Measurements from ENCODE around the gene PIP5K1A.
A peak's percentile ranks its signal among the peaks of the same experiment; 100 is the strongest.
"Not testable (repeated sequence)": the region's sequence is repeated elsewhere in the genome, so short reads cannot be mapped to it uniquely, and the experiment has no call there.

PIP5K1A gene

DNA sequence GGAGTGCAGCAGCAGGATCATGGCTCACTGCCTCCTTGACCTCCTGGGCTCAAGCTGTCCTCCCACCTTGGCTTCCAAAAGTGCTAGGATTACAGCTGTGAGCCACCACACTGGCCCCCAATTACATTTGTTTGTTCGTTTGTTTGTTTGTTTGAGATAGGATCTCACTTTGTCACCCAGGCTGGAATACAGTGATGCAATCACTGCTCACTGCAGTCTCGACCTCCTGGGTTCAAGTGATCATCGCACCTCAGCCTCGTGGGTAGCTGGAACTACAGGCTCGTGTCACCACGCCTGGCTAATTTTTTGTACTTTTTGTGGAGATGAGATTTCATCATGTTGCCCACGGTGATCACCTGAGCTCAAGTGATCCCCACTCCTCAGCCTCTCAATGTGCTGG lies 6.3 kb upstream of the PIP5K1A start:
- no peak for DNase-seq (ENCODE audit: low read depth)

DNA sequence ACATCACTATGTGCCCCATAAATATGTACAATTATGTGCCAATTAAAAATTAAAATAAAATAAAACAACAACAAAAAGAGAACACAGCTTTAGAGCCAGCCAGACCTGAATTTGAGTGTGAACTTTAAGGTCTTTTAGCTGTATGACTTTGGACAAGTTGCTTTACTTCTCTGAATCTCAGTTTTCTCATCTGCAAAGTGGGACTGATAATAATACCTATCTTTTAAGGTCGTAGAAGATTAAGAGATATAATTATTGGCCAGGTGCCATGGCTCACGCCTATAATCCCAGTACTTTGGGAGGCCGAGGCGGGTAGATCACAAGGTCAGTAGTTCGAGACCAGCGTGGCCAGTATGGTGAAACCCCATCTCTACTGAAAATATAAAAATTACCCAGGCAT lies 5.0 kb upstream of the PIP5K1A start:
- DNase-seq (ENCODE audit: low read depth): no peak

DNA sequence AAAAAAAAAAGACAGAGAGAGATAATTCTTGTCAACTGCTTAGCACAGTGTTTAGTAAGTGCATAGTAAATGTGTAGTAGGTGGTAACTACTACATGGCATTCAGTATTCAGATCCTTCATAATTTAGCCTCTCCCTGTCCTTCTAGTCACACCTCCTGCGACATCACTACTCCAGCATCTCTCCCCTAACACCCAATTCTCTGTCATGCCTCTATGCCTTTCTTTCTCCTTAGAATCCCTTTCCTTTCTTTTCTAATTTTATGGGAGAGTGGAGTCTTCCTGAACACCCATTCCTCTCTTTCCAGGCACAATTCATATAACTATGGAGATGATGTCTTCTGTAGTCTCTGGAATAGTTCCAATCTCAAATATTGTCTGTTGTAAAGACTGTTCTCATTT lies 4.5 kb upstream of the PIP5K1A start:
- DNase-seq (ENCODE audit: low read depth): no peak

DNA sequence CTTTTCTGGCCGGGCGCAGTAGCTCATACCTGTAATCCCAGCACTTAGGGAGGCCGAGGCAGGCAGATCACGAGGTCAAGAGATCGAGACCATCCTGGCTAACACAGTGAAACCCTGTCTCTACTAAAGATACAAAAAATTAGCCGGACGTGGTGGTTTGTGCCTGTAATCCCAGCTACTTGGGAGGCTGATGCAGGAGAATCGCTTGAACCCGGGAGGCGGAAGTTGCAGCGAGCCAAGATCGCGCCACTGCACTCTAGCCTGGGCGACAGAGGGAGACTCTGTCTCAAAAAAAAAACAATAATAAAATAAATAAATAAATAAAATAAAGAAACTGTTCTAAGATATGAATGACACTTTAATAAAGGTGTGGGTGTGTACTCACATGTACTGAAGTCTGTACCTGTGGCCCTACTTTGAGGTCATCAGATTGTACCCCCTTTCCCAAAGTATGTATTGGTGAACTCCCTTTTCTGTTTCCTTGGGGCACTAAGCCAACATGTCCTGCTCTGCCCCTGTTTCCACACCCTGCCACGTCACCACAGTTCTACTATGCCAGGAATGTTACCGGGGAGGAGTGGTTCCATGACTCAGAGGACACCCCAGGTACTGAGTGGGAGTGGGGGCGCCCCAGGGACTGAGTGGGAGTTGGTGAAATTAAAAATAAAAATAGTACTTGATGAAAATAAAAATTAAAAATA lies 3.3 kb upstream of the PIP5K1A start:
- DNase-seq (ENCODE audit: low read depth): peak; percentile 68

DNA sequence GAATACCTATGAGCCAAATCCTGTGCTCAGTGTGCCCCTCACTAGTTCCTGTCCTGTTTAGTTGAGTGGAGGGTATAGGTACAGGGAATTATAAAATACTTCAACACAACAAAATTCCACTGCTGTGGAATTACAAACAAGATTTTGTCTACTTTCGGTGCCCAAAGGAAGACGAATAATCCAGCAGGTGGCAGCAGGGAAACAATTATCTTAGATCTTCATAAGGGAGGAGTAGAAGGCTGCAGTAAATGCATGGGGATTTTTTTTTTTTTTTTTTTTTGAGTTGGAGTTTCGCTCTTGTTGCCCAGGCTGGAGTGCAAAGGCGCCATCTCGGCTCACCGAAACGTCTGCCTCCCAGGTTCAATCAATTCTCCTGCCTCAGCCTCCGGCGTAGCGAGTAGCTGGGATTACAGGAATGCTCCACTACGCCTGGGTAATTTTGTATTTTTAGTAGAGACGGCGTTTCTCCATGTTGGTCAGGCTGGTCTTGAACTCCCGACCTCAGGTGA lies 2.0 kb upstream of the PIP5K1A start:
- peak; percentile 71 for DNase-seq (ENCODE audit: low read depth)

DNA sequence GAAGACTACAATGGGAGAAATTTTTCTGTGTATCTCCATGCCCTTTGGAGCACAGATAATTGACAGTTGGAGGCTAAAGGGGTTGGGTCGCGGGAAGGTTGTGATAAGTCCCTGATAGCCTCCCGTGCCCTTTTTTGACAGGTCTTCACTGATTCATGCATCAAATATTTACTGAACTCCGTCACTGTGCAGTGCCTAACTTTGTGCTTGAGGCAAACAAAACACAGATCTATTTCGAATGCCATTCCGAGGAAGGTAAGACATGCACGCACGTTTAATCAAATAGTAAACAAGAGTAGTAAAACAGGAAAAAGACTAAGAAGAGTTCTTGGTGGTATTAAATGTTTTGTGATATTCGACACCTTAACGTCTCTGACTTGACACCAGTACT lies 494 bp upstream of the PIP5K1A start:
- DNase-seq (ENCODE audit: low read depth): no peak

DNA sequence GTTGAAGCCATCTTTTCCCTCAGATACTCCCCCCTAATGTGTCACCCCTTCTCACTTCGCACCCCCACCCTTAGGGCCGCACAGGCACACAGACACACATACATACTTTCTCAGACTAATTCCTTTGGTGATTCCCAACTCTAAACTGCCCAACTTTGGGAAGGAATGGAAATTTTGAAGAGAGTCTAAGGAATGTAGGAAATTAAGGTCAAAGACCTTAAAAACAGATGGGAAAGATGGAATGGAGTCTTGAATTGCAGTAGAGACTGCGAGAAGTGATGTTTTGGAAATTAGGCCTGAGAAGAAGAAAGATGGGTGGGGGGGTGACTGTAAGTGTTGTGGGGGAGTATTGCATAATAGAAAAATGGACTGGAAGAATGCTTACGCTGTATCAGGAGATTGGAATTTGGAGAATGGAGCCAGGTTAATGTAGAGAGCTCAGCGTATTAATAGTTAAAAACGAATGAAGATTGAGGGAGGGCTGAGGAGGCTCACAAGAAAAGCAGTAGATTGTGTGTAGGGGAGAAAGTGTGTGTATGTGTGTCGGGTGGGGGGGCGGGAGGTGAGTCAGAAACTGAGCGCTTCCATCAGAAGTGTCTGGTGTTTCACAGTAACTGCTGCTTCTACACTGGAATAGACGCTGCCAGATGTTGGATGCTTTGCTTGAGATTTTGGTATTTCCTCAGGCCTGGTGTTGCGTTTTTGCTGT lies 1.7 kb downstream of the PIP5K1A start:
- DNase-seq (ENCODE audit: low read depth): peak; percentile 74

DNA sequence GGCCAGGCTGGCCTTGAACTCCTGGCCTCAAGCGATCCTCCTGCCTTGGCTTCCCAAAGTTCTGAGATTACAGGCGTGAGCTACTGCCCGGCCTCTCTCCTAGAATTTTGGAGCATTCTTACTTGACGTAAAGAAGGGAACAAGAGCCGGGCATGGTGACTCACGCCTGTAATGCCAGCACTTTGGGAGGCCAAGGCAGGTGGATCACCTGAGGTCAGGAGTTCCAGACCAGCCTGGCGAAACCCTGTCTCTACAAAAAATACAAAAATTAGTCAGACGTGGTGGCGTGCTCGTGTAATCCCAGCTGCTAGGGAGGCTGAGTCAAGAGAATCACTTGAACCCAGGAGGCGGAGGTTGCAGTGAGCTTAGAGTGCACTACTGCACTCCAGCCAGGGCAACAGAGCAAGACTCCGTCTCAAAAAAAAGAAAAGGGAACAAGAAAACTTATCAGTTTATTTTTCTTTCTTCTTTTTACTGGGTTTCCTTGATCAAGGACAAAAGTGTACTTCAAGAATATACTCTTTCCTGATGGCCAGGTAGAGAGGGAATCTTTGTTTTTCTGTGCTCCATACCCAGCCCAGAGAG lies 7.1 kb downstream of the PIP5K1A start:
- not testable (repeated sequence) for DNase-seq (ENCODE audit: low read depth)

DNA sequence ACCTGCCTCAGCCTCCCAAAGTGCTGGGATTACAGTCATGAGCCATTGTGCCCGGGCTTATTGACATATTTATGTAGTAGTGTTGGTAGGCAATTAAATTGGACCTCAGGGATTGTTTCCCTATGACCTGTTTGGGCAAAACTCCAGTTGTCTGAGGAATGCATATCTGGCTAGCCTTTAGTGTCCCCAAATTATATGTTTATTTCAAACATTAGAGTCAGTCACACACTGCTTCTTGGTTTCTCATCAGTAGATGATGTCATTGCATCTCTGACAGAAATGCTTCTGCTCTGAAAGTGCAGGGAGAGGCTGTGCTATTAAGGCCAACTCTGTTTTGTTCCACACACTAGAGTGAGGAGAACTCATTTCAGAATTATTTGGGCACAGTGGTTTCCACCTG lies 12.5 kb downstream of the PIP5K1A start:
- no peak for DNase-seq (ENCODE audit: low read depth)

DNA sequence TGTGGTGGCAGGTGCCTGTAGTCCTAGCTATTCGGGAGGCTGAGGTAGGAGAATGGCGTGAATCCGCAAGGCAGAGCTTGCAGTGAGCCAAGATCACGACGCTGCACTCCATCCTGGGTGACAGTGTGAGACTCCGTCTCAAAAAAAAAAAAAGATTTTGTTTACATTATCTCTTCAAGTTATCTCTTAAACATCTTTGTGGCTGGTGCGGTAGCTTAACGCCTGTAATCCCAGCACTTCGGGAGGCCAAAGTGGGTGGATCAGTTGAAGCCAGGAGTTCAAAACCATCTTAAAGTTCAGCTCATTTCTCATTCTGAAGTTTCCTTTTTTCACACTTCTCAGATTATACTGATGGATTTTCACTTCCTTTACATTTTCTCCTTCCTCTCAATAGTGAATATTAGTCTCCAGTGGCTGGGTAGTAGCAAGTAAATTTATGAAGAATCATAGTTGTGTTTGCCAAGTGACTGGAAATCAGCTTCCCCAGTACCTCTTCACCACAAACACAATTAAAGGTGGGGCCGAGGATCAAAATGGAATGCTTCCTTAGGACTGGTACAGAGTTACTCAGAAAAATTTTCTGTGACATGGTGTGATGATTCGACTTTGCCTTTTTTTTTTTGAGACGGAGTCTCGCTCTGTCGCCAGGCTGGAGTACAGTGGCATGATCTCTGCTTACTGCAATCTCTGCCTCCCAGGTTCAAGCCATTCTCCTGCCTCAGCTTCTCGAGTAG lies 13.8 kb downstream of the PIP5K1A start:
- no peak for DNase-seq (ENCODE audit: low read depth)

DNA sequence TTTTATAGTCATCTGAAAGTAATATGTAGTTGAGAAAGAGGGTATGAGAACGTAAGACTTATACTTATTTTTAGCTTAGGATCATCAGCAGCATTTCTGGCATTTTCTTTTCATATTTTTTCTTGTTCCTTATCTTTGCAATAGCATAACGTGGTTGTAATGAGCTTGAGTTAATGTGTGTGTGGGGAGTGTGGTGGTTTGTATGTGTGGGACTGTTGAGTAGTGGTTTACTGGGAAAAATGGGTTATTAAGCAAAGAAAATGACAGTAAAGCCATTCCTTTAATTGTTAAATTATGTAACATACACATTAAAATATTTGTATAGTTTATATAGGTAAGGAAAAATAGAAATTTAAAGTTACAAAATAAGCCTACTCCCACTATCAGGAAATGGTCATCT lies 15.2 kb downstream of the PIP5K1A start:
- no peak for DNase-seq (ENCODE audit: low read depth)

DNA sequence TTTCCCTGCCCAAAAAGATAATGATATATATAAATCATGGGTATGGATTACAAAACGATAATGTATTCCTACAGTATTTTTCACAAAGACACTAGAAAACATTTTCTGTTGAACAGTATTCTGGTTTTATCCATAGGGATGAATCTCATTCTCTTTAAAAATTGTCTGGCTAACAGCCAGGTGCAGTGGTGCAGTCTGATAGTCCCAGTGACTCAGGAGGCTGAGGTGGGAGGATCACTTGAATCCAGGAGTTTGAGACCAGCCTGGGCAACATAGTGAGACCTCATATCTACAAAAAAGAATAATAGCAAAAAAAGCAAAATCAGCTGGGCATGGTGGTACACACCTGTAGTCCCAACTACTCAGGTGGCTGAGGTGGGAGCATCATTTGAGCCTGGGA lies 23.3 kb downstream of the PIP5K1A start:
- no peak for DNase-seq (ENCODE audit: low read depth)

DNA sequence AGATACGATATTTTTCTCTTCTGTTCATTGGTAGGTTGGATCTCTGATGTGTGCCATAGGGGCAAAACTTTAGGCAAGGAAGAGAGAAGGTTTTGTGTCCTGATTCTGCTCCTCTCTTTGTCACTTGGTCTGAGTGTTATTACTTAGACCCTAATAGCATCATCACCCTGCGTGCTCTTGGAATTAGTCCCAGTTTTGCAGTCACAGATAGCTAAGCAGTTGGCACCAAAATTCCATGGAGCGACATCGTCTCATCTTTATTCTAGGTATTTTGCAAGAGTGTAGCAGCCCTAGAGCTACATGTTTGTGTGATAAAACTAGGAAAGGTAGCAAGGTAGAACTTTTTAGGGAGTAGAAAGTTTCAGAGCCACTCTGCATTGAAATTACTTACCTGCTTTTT lies 23.8 kb downstream of the PIP5K1A start:
- DNase-seq (ENCODE audit: low read depth): no peak

DNA sequence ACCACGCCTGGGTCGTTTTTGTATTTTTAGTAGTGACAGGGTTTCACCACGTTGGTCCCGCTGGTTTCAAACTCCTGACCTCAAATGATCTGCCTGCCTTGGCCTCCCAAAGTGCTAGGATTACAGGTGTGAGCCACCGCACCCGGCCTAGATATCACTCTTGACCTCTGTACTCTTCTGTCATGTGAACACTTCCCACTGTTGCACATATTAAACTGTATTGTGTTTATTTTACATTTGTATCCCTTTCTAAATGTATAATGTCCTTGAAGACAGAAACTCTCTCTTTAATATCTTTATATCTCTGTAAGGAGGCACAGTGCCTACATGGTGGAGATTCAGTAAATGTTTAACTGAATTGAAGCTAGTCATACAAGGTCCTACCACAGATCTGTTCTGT lies 36.9 kb downstream of the PIP5K1A start:
- no peak for DNase-seq (ENCODE audit: low read depth)

DNA sequence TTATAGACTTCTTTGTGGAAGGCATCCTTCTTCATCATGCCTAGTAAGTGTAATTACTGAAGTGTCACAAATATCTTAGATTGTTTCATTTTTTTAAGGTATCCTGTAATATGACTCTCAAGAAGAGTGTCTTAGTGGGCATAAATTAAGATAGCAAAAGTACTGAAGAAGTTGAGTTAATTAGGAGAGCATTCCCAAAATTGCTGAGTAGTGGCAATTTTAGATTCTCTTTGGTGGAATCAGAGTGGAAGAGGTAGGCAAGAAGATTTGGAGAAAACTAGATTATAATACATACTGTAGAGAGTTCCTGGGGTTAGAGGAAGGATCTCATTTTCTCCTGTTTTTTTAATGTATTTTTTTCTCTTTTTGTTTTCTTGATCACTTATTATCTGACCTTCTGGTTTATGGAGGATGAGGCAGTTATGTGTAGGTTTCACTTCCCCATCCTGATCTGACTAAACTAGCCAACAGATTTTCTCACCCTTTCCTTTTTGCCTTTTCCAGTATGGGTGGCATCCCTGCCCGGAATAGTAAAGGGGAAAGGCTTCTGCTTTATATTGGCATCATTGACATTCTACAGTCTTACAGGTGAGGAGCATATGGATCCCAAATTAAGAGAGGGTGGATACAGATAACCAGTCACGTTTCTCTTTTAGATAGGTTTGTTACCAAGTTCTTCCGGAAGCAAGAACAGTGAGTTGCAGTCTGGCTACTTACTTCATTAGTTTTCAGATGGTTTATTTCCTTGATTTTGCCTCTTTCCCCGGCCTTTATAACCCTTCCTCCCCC lies 39.5 kb downstream of the PIP5K1A start:
- no peak for DNase-seq (ENCODE audit: low read depth)

DNA sequence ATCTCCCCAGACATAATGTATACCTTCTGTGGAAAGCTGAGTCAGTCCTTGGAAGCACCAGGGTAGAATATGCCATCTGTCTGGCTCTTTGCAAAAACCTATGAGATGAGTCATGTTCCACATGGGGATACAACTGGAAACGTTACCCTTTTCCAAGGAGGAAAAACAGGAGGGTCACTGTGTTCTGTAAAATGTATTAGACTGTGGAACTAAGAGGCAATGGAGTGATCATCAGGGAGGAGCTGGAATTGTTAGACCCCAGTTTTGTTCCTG lies 40.1 kb downstream of the PIP5K1A start:
- DNase-seq (ENCODE audit: low read depth): peak; percentile 77

DNA sequence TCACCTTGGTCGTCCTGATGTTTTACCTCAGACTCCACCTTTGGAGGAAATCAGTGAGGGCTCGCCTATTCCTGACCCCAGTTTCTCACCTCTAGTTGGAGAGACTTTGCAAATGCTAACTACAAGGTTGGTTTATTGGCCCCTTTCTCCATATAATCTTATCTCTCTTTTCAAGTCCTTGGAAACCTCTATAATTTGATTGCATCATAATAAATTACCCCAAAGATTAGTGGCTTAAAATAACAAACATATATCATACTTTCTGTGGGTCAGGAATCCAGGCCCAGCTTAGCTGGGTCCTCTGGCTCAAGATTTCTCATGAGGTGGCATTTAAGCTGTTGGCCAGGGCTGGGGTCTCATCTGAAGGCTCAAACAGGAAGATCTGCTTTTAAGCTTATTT lies 44.1 kb downstream of the PIP5K1A start:
- no peak for DNase-seq (ENCODE audit: low read depth)

DNA sequence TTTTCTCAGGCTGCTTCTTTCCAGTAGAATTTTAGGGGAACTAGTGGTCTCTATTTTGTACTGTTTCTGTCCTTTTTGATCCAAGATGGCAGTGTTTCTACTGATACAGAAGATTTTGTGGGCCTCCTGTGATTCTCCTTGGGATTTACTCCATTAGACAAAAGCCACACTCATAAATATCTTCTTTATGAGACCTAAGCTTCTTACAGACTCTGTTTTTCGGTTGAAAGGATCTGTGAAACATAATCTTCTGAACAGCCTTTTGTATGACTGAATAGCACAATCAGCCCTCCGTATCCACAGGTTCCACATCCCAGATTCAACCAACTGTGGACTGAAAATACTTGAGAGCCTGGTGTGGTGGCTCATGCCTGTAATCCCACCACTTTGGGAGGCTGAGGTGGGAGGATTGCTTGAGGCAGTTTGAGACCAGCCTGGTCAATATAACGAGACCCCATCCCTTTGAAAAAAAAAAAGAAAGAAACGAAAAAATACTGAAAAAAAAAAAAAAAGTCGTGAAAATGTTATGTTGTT lies 45.4 kb downstream of the PIP5K1A start:
- DNase-seq (ENCODE audit: low read depth): no peak

DNA sequence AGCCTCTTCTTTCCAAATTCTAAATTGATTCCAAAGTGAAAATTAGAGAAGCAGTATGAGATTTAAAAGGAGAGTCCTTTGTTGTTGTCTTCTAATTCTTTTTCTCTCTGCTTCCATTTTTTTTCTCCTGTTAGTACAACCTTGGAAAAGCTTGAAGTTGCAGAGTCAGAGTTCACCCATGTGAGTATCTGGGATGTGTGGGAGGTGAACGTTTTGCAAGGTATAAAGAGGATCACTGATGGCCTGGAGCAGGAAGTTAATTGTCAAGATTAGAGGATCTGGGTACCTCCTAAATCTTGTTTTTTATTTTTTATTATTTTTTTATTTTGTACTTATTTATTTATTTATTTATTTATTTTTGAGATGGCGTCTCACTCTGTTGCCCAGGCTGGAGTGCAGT lies 48.4 kb downstream of the PIP5K1A start:
- DNase-seq (ENCODE audit: low read depth): no peak

DNA sequence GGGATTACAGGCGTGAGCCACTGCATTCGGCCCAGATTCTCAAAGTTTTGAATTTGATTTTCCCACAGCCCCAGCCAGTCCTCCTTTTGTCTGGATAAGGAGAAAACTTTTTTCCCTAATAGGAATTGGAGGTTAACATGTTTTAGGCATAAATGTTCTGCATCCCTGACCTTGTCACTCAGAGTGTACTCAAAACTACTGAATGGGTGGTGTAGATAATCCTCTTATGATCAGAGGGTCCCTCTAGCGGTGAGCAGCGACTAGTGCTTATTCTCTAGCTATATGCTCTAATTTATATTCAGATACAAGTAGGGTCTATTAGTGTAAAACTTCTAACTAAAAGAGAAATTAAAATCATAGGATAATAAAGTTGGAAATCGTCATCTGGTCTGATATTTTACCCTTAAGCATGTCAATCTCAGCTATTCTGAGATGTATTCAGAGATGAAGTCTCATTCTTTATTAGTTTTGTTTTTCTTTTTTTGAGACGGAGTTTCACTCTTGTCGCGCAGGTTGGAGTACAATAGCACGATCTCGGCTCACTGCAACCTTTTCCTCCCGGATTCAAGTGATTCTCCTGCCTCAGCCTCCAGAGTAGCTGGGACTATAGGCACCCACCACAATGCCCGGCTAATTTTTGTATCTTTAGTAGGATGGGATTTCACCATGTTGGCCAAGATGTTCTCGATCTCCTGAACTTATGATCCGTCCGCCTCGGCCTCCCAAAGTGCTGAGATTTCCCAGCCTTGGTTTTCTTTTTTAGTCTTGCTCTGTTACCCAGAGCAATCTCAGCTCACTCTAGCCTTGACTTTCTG lies 53.5 kb downstream of the PIP5K1A start:
- DNase-seq (ENCODE audit: low read depth): no peak

All from GM04503 (cell line).